ENCODE results near the gene NLRC5.

- TF ChIP-seq CTCF (IDR thresholded peaks at IDR 0.05) (no peak), POLR2AphosphoS5 (IDR thresholded peaks at IDR 0.05; ENCODE audit: insufficient read depth in 1 of 2, low read depth in 1 of 2) (no peak)
Measured at GRCh38 chr16:56944954-56945839, 44.2 kb upstream of the NLRC5 start.

Data from vagina (tissue), 2 donors.